ENCODE measurements around the gene OR11H7. TPM values are rescaled to one million over a fixed set of nuclear protein-coding genes. Genes with fewer than 3 reads are reported as not detected.
"Not testable (repeated sequence)": the region's sequence is repeated elsewhere in the genome, so short reads cannot be mapped to it uniquely, and the experiment has no call there.

The OR11H7 gene
- total and polyA plus RNA-seq, 4 donors: not detected

DNA sequence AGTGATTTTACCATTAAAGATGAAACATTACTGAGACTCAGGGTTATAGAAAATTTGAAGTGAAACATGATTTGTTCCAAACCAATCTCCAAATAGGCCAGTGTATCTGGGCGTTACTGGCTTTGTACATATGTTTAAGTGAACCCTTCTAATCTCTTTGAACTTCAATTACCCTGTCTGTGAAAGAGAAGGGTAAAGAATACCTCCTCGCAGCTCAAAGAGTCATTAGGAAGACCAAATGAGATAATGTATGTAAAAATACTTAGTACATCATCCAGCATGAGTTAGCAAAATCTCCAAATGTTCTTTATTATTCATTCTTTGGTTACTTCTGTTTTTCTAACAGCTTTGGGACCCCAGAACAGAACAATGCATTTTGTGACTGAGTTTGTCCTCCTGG is 5.4 kb upstream of the OR11H7 start, which contains the start of gene OR11H6:
TSS of gene OR11H6 (plus strand) at position 301 of the 400 bp plus-strand sequence. CDS start at position 301, 0 bp downstream.
- 43 to 50% methylated on average over 2 of the region's 2 CpGs for WGBS, 2 donors
- no peak within 1 kb of the TSS for H3K9ac ChIP-seq (ENCODE audit: insufficient read depth in 1 of 2, low read length in 2 of 2)
- H3K9me3 ChIP-seq (ENCODE audit: control insufficient read depth in 4 of 4, insufficient read depth in 3 of 4, low read length in 3 of 4): peaks cover 0 to 3% (median under 1%) of the 10 kb centered on the region in 4 donors
- H3K36me3 ChIP-seq (ENCODE audit: control insufficient read depth in 4 of 4, insufficient read depth in 4 of 4, low read length in 4 of 4): no peaks in the 10 kb centered on the region
- no peaks in the 10 kb centered on the region for H3K4me1 ChIP-seq (ENCODE audit: control insufficient read depth in 5 of 5, insufficient read depth in 5 of 5, low read length in 5 of 5)
- ATAC-seq (ENCODE audit: insufficient read depth, low FRiP score) (no peak), DNase-seq (no peak)
- TF ChIP-seq, protein P1, sequence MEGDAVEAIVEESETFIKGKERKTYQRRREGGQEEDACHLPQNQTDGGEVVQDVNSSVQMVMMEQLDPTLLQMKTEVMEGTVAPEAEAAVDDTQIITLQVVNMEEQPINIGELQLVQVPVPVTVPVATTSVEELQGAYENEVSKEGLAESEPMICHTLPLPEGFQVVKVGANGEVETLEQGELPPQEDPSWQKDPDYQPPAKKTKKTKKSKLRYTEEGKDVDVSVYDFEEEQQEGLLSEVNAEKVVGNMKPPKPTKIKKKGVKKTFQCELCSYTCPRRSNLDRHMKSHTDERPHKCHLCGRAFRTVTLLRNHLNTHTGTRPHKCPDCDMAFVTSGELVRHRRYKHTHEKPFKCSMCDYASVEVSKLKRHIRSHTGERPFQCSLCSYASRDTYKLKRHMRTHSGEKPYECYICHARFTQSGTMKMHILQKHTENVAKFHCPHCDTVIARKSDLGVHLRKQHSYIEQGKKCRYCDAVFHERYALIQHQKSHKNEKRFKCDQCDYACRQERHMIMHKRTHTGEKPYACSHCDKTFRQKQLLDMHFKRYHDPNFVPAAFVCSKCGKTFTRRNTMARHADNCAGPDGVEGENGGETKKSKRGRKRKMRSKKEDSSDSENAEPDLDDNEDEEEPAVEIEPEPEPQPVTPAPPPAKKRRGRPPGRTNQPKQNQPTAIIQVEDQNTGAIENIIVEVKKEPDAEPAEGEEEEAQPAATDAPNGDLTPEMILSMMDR (IDR thresholded peaks at IDR 0.05; ENCODE audit: control extremely low read depth, extremely low read depth): no peak
- H3K27me3 ChIP-seq (ENCODE audit: control insufficient read depth in 3 of 3, insufficient read depth in 3 of 3, low read length in 2 of 3): no peaks in the 10 kb centered on the region
- H3K27ac ChIP-seq (ENCODE audit: low read depth in 1 of 2, low read length in 1 of 2): no peak within 1 kb of the TSS
- H3K4me3 ChIP-seq: no peak within 1 kb of the TSS

DNA sequence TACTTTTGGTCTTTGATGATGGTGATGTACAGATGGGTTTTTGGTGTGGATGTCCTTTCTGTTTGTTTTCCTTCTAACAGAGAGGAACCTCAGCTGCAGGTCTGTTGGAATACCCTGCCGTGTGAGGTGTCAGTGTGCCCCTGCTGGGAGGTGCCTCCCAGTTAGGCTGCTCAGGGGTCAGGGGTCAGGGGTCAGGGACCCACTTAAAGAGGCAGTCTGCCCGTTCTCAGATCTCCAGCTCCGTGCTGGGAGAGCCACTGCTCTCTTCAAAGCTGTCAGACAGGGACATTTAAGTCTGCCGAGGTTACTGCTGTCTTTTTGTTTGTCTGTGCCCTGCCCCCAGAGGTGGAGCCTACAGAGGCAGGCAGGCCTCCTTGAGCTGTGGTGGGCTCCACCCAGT is 6.6 kb downstream of the OR11H7 start:
- ATAC-seq (ENCODE audit: insufficient read depth, low FRiP score); H3K9me3 ChIP-seq (ENCODE audit: control insufficient read depth in 4 of 4, insufficient read depth in 3 of 4, low read length in 3 of 4); H3K4me3 ChIP-seq; H3K27ac ChIP-seq (ENCODE audit: low read depth in 1 of 2, low read length in 1 of 2); H3K9ac ChIP-seq (ENCODE audit: insufficient read depth in 1 of 2, low read length in 2 of 2); H3K27me3 ChIP-seq (ENCODE audit: control insufficient read depth in 3 of 3, insufficient read depth in 3 of 3, low read length in 2 of 3); H3K36me3 ChIP-seq (ENCODE audit: control insufficient read depth in 4 of 4, insufficient read depth in 4 of 4, low read length in 4 of 4); H3K4me1 ChIP-seq (ENCODE audit: control insufficient read depth in 5 of 5, insufficient read depth in 5 of 5, low read length in 5 of 5); DNase-seq: not testable (repeated sequence)
- 63 to 82% methylated on average over 2 to 4 of the region's 4 CpGs for WGBS, 2 donors

DNA sequence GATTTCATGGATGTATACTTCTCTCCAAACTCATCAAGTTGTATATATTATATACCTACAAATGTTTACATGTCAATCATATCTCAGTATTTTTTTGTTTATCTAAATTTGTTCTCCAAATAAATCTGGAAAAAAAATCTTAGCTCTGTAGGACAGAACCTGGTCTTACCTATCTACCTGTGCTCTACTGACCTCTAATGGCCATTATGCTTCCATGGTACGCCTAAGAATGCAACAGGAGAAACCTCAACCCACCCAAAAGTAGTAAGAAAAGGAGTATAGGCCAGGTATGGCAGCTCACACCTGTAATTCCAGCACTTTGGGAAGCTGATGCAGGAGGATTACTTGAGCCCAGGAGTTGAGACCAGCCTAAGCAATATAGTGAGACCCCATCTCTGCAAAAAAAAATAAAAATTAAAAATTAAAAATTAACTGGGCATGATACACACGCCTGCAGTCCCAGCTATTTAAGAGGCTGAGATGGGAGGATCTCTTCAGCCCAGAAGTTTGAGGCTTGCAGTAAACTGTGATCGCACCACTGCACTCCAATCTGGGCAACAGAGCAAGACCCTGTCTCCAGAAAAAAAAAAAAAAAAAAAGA is 19.0 kb downstream of the OR11H7 start:
- Histone ChIP-seq H3K36me3 (ENCODE audit: control insufficient read depth in 4 of 4, insufficient read depth in 4 of 4, low read length in 4 of 4) (no peaks in the 10 kb centered on the region), H3K9ac (ENCODE audit: insufficient read depth in 1 of 2, low read length in 2 of 2) (no peak overlapping the region), H3K4me3 (no peak overlapping the region), H3K9me3 (ENCODE audit: control insufficient read depth in 4 of 4, insufficient read depth in 3 of 4, low read length in 3 of 4) (peaks cover 3 to 4% (median 3%) of the 10 kb centered on the region in 4 donors), H3K27me3 (ENCODE audit: control insufficient read depth in 3 of 3, insufficient read depth in 3 of 3, low read length in 2 of 3) (no peaks in the 10 kb centered on the region), H3K27ac (ENCODE audit: low read depth in 1 of 2, low read length in 1 of 2) (no peak overlapping the region), H3K4me1 (ENCODE audit: control insufficient read depth in 5 of 5, insufficient read depth in 5 of 5, low read length in 5 of 5) (no peaks in the 10 kb centered on the region)
- 65 to 69% methylated on average over 3 of the region's 3 CpGs for WGBS, 2 donors
- TF ChIP-seq, protein P1 (IDR thresholded peaks at IDR 0.05; ENCODE audit: control extremely low read depth, extremely low read depth): no peak
- DNase-seq (no peak), ATAC-seq (ENCODE audit: insufficient read depth, low FRiP score) (no peak)

DNA sequence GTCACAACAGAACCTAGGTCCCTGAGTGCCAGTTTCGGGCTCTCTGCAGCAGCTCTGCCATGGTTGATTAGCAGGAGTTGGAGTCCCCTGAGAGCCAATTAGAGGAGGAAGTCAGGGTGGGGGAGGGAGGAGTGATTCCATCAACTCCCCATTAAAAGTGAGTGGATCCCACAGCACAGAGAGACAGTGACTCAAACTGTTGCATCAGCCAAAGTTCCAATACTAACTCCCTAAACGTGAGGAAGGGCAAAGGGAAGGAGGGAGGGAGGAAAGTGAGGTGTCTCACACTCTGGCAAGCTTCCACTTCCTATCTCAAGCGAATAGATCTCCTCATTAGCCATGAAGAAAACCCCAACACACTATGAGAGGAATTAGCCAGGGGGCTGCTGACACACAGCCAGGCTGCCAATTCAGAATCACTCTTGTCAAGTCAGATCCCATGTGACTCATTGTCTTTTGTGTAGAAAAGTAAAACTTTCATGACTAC is 33.9 kb downstream of the OR11H7 start:
- 62 to 70% methylated on average over 3 of the region's 3 CpGs for WGBS, 2 donors
- Histone ChIP-seq H3K4me1 (ENCODE audit: control insufficient read depth in 5 of 5, insufficient read depth in 5 of 5, low read length in 5 of 5) (no peaks in the 10 kb centered on the region), H3K9me3 (ENCODE audit: control insufficient read depth in 4 of 4, insufficient read depth in 3 of 4, low read length in 3 of 4) (no peaks in the 10 kb centered on the region), H3K27ac (ENCODE audit: low read depth in 1 of 2, low read length in 1 of 2) (no peak overlapping the region), H3K9ac (ENCODE audit: insufficient read depth in 1 of 2, low read length in 2 of 2) (no peak overlapping the region), H3K27me3 (ENCODE audit: control insufficient read depth in 3 of 3, insufficient read depth in 3 of 3, low read length in 2 of 3) (no peaks in the 10 kb centered on the region), H3K4me3 (no peak overlapping the region), H3K36me3 (ENCODE audit: control insufficient read depth in 4 of 4, insufficient read depth in 4 of 4, low read length in 4 of 4) (no peaks in the 10 kb centered on the region)
- TF ChIP-seq, protein P1 (IDR thresholded peaks at IDR 0.05; ENCODE audit: control extremely low read depth, extremely low read depth): no peak
- DNase-seq (no peak), ATAC-seq (ENCODE audit: insufficient read depth, low FRiP score) (no peak)

DNA sequence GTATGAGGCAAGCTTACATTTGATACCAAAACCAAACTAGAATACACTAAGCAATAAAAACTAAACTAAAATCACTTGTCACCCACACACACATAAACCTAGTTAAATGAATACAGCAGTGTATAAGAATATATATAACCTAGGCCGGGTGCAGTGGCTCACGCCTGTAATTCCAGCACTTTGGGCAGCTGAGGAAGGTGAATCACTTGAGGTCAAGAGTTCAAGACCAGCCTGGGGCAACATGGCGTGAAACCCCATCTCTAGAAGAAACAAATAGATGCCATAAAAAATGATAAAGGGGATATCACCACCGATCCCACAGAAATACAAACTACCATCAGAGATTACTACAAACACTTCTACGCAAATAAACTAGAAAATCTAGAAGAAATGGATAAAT is 35.6 kb downstream of the OR11H7 start:
- H3K27ac ChIP-seq (ENCODE audit: low read depth in 1 of 2, low read length in 1 of 2); H3K9me3 ChIP-seq (ENCODE audit: control insufficient read depth in 4 of 4, insufficient read depth in 3 of 4, low read length in 3 of 4); H3K9ac ChIP-seq (ENCODE audit: insufficient read depth in 1 of 2, low read length in 2 of 2); ATAC-seq (ENCODE audit: insufficient read depth, low FRiP score); H3K4me3 ChIP-seq; H3K27me3 ChIP-seq (ENCODE audit: control insufficient read depth in 3 of 3, insufficient read depth in 3 of 3, low read length in 2 of 3); H3K36me3 ChIP-seq (ENCODE audit: control insufficient read depth in 4 of 4, insufficient read depth in 4 of 4, low read length in 4 of 4); H3K4me1 ChIP-seq (ENCODE audit: control insufficient read depth in 5 of 5, insufficient read depth in 5 of 5, low read length in 5 of 5); DNase-seq: not testable (repeated sequence)
- 94 to 96% methylated on average over 5 of the region's 5 CpGs for WGBS, 2 donors
